HCT116 (cell line): ENCODE measurements around the gene AQP4. TPM values are rescaled to one million over a fixed set of nuclear protein-coding genes. Genes with fewer than 3 reads are reported as not detected.

Source experiments
- ATAC-seq: fragments of 200-7000 bp; cut with Tn5 transposase; 2 replicates; pipeline ENCODE4 v1.9.1; 2020; ENCODE audit warnings: mild to moderate bottlenecking, moderate library complexity
- BruUV-seq: library from RNA; stranded (reverse); fragments of 400-500 nt; replicated peaks from 2 replicates; lab custom pipeline; 2021; lab: Mats Ljungman, UMichigan
- CTCF ChIA-PET: fragments of 300-600 bp; sonication (Branson Sonifier 250); formaldehyde crosslinking; loops from one replicate; lab custom pipeline; 2021; ENCODE audit warnings: antibody characterized with exemption; lab: Charles Lee
- POLR2A ChIA-PET: fragments of 300-600, 350-600 bp; sonication (Branson Sonifier 250); formaldehyde crosslinking; loops from one replicate; lab custom pipeline; 2021; ENCODE audit warnings: antibody characterized with exemption; lab: Charles Lee
- RAD21 ChIA-PET, 2 experiments: fragments of 300-600 bp; sonication (Branson Sonifier 250); formaldehyde crosslinking; loops; one replicate each; lab custom pipeline; 2023; ENCODE audit warnings: low total read pairs in 2 of 2; ENCODE audit not compliant: uncharacterized antibody in 2 of 2, unreplicated experiment in 2 of 2, low non-redundant PET in 1 of 2; lab: Charles Lee
- DNase-seq: peaks from one replicate; pipeline ENCODE4 v3.0.0-alpha.2; 2010; ENCODE audit warnings: low read depth, low spot score
- H2AFZ ChIP-seq: fragments of 200-600 bp; shearing (Covaris generic), sonication (generic); 2 replicates; pipeline ENCODE4 v1.6.1; 2017; ENCODE audit warnings: low read depth, mixed run types, mixed read lengths, antibody characterized with exemption, low read length; ENCODE audit not compliant: poor library complexity, severe bottlenecking
- H3K27ac ChIP-seq: 2 replicates; pipeline ENCODE4 v1.5.1; 2012; ENCODE audit warnings: low read depth, low read length
- H3K27me3 ChIP-seq: fragments of 200-600 bp; sonication (generic); 2 replicates; pipeline ENCODE4 v1.6.1; 2016; ENCODE audit warnings: mixed run types, low read length, mixed read lengths; ENCODE audit not compliant: insufficient read depth
- H3K36me3 ChIP-seq, 2 experiments: fragments of 200-500 bp in 1 of 2; fragments of 200-600 bp in 1 of 2; sonication (Bioruptor generic) in 1 of 2; sonication (generic) in 1 of 2; 2 replicates each; pipeline versions ENCODE4 v1.5.1 to v1.6.1; 2014 to 2016; ENCODE audit warnings: low read length in 2 of 2, inconsistent platforms in 1 of 2, mixed read lengths in 1 of 2, mixed run types in 1 of 2; ENCODE audit not compliant: insufficient read depth in 2 of 2, control insufficient read depth in 1 of 2
- H3K4me1 ChIP-seq, 2 experiments: fragments of 200-600 bp in 1 of 2; sonication (generic) in 1 of 2; 2 replicates each; pipeline versions ENCODE4 v1.5.1 to v1.6.1; 2012 to 2017; ENCODE audit warnings: low read length in 2 of 2, inconsistent platforms in 1 of 2, mild to moderate bottlenecking in 1 of 2, mixed read lengths in 1 of 2, mixed run types in 1 of 2, moderate library complexity in 1 of 2; ENCODE audit not compliant: insufficient read depth in 2 of 2, control insufficient read depth in 1 of 2
- H3K4me2 ChIP-seq: fragments of 200-600 bp; sonication (generic); 2 replicates; pipeline ENCODE4 v1.6.1; 2017; ENCODE audit warnings: mixed run types, low read length, mixed read lengths
- H3K4me3 ChIP-seq, 2 experiments: fragments of 200-600 bp in 1 of 2; sonication (generic) in 1 of 2; replicated peaks in 1 of 2; 2 replicates each; pipeline ENCODE4 v1.5.1; 2011 to 2016; ENCODE audit warnings: low read length in 2 of 2, control low read depth in 1 of 2, low read depth in 1 of 2, mild to moderate bottlenecking in 1 of 2, mixed read lengths in 1 of 2, mixed run types in 1 of 2
- H3K79me2 ChIP-seq: fragments of 200-600 bp; sonication (generic); 2 replicates; pipeline ENCODE4 v1.6.1; 2017; ENCODE audit warnings: mild to moderate bottlenecking, mixed run types, low read length, moderate library complexity, mixed read lengths; ENCODE audit not compliant: insufficient read depth
- H3K9ac ChIP-seq: fragments of 200-600 bp; sonication (generic); 2 replicates; pipeline ENCODE4 v1.6.1; 2016; ENCODE audit warnings: low read length, mixed read lengths
- H3K9me2 ChIP-seq: fragments of 200-600 bp; sonication (generic), shearing (Covaris generic); 2 replicates; pipeline ENCODE4 v1.6.1; 2017; ENCODE audit warnings: mixed run types, mild to moderate bottlenecking, moderate library complexity; ENCODE audit not compliant: insufficient read depth
- H3K9me3 ChIP-seq, 2 experiments: fragments of 200-500 bp in 1 of 2; fragments of 200-600 bp in 1 of 2; sonication (Bioruptor generic) in 1 of 2; sonication (generic) in 1 of 2; 2 replicates each; pipeline ENCODE4 v1.6.1; 2014 to 2017; ENCODE audit warnings: low read length in 2 of 2, mixed read lengths in 2 of 2, inconsistent platforms in 1 of 2, low read depth in 1 of 2, mild to moderate bottlenecking in 1 of 2, mixed run types in 1 of 2, moderate library complexity in 1 of 2; ENCODE audit not compliant: control insufficient read depth in 1 of 2, insufficient read depth in 1 of 2
- H4K20me1 ChIP-seq: fragments of 200-600 bp; sonication (generic), shearing (Covaris generic); 2 replicates; pipeline ENCODE4 v1.6.1; 2017; ENCODE audit warnings: mixed run types, mild to moderate bottlenecking, moderate library complexity; ENCODE audit not compliant: insufficient read depth
- POLR2A ChIP-seq: IDR thresholded peaks from 2 replicates; pipeline ENCODE4 v1.7.0; 2011; ENCODE audit warnings: borderline replicate concordance; ENCODE audit not compliant: insufficient read depth, insufficient read length; ENCODE audit errors: extremely low read depth
- RAD21 ChIP-seq: IDR thresholded peaks from 2 replicates; pipeline ENCODE4 v1.6.1; 2012; ENCODE audit warnings: low read depth, mild to moderate bottlenecking
- SIN3A ChIP-seq: IDR thresholded peaks from 2 replicates; pipeline ENCODE4 v1.6.1; 2012; ENCODE audit warnings: low read depth
- YY1 ChIP-seq: IDR thresholded peaks from 2 replicates; pipeline ENCODE4 v1.6.1; 2011; ENCODE audit warnings: low read length, low read depth, moderate library complexity, mild to moderate bottlenecking; ENCODE audit not compliant: insufficient replicate concordance; ENCODE audit errors: extremely low read depth
- intact Hi-C: fragments of 100-400 bp; cut with micrococcal nuclease; formaldehyde crosslinking; loops from 2 replicates; pipeline ENCODE4 v1.10.0; 2022
- total RNA-seq: library from RNA; stranded (reverse); gene quantifications from one replicate; pipeline ENCODE4 v1.2.1, GENCODE V29; 2021; ENCODE audit not compliant: unreplicated experiment
- TF ChIP-seq, protein P1 (sequence below): IDR thresholded peaks from 2 replicates; pipeline ENCODE4 v1.6.1; 2012; ENCODE audit warnings: low read depth
- TF ChIP-seq, protein P2 (sequence below): IDR thresholded peaks from 2 replicates; pipeline ENCODE4 v1.6.1; 2012

AQP4 gene
- total RNA-seq, 1 experiment from 2014 or later = 0.07 TPM

DNA sequence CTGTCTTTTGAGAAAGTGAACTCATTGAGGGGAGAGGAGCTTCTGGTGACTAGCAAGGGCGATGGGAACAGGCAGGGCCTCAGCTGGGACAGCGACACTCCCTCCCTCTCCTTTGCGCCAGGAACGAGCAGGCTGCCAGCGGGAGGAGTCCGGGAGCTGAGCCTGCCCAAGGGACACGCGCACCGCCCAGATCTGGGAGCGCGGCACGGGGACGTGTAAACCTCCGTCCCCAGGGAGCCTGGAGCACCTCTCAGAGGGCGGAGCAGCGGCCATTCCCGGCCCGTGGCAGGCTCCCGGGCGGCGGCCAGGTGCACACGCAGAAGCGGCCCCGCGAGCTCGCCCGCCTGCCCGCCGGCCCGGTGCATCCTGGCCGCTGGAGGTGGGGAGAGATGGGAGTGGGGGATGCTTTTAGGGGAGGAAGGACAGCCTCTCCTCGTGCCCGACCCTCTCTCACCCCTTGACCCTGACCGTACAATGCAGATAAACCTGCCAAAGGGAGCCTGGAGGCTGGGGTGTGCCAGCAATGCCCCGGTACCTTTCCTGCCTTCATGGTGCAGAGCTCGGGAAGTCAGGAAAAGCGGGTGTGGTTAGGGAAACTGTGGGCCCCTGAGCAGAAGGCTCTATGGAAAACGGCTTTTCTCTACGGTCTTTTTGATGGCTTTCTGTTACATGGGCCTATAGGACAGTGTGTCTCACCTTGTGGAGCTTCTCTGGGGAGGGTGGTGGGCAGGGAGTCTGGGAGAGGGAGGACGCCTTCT, 2.2 kb downstream of the AQP4 start:
- Histone ChIP-seq H3K4me1 (peaks cover 0 to 6% of the 10 kb centered on the region in 2 experiments; a peak in 2 of 4 replicates), H3K79me2 (no peaks in the 10 kb centered on the region), H3K9ac (no peak overlapping the region), H3K4me3 (peak overlapping the region in 1 of 2 experiments; percentile 8; a peak in 1 of 4 replicates), H3K27ac (no peak overlapping the region), H2AFZ (no peak overlapping the region), H4K20me1 (no peaks in the 10 kb centered on the region; the same call in 1 of the 2 replicates), H3K9me2 (no peaks in the 10 kb centered on the region), H3K9me3 (no peaks in the 10 kb centered on the region), H3K27me3 (peaks cover 14% of the 10 kb centered on the region), H3K36me3 (no peaks in the 10 kb centered on the region), H3K4me2 (peak overlapping the region; percentile 54)
- intact Hi-C loops = no loop called here
- ChIA-PET RAD21 (no interaction called here), CTCF (no interaction called here), POLR2A (no interaction called here)
- no peak for TF ChIP-seq YY1
- TF ChIP-seq, protein P1, sequence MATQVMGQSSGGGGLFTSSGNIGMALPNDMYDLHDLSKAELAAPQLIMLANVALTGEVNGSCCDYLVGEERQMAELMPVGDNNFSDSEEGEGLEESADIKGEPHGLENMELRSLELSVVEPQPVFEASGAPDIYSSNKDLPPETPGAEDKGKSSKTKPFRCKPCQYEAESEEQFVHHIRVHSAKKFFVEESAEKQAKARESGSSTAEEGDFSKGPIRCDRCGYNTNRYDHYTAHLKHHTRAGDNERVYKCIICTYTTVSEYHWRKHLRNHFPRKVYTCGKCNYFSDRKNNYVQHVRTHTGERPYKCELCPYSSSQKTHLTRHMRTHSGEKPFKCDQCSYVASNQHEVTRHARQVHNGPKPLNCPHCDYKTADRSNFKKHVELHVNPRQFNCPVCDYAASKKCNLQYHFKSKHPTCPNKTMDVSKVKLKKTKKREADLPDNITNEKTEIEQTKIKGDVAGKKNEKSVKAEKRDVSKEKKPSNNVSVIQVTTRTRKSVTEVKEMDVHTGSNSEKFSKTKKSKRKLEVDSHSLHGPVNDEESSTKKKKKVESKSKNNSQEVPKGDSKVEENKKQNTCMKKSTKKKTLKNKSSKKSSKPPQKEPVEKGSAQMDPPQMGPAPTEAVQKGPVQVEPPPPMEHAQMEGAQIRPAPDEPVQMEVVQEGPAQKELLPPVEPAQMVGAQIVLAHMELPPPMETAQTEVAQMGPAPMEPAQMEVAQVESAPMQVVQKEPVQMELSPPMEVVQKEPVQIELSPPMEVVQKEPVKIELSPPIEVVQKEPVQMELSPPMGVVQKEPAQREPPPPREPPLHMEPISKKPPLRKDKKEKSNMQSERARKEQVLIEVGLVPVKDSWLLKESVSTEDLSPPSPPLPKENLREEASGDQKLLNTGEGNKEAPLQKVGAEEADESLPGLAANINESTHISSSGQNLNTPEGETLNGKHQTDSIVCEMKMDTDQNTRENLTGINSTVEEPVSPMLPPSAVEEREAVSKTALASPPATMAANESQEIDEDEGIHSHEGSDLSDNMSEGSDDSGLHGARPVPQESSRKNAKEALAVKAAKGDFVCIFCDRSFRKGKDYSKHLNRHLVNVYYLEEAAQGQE = no peak
- TF ChIP-seq, protein P2, sequence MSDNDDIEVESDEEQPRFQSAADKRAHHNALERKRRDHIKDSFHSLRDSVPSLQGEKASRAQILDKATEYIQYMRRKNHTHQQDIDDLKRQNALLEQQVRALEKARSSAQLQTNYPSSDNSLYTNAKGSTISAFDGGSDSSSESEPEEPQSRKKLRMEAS = no peak
- TF ChIP-seq POLR2A = no peak
- TF ChIP-seq RAD21 = no peak
- no peak for TF ChIP-seq SIN3A
- BruUV-seq = no TSS peak
- peak; percentile 90 for ATAC-seq
- DNase-seq = no peak
